Measurements from ENCODE around the gene NCOA3.
"Not testable (repeated sequence)": the region's sequence is repeated elsewhere in the genome, so short reads cannot be mapped to it uniquely, and the experiment has no call there.

Gene NCOA3

GRCh38 chr20:47571426-47571825 is 69.7 kb downstream of the NCOA3 start:
- DNase-seq = no peak

- no peak for DNase-seq
These were observed 70.5 kb downstream of the NCOA3 start for GRCh38 chr20:47572105-47572729.

- DNase-seq = no peak
These were observed 71.9 kb downstream of the NCOA3 start for GRCh38 chr20:47573559-47573958.

GRCh38 chr20:47574616-47575364 is 73.1 kb downstream of the NCOA3 start:
- DNase-seq = no peak

GRCh38 chr20:47576516-47577033 is 74.9 kb downstream of the NCOA3 start:
- DNase-seq = peak; percentile 59

- no peak for DNase-seq
These were observed 75.6 kb downstream of the NCOA3 start for GRCh38 chr20:47577314-47577713.

GRCh38 chr20:47578543-47578942 is 76.9 kb downstream of the NCOA3 start:
- DNase-seq = no peak

GRCh38 chr20:47580686-47581085 is 79.0 kb downstream of the NCOA3 start:
- DNase-seq = not testable (repeated sequence)

- DNase-seq = no peak
These were observed 79.4 kb downstream of the NCOA3 start for GRCh38 chr20:47581090-47581489.

- DNase-seq = no peak
These were observed 81.9 kb downstream of the NCOA3 start for GRCh38 chr20:47583551-47583950.

GRCh38 chr20:47585087-47585747 is 83.5 kb downstream of the NCOA3 start:
- DNase-seq = no peak

GRCh38 chr20:47586649-47587294 is 85.1 kb downstream of the NCOA3 start:
- DNase-seq = no peak

GRCh38 chr20:47588158-47588557 is 86.5 kb downstream of the NCOA3 start:
- no peak for DNase-seq

- DNase-seq = no peak
These were observed 89.5 kb downstream of the NCOA3 start for GRCh38 chr20:47591231-47591630.

- no peak for DNase-seq
These were observed 92.5 kb downstream of the NCOA3 start for GRCh38 chr20:47594157-47594556.

- not testable (repeated sequence) for DNase-seq
These were observed 93.5 kb downstream of the NCOA3 start for GRCh38 chr20:47595138-47595537.

GRCh38 chr20:47596003-47596571 is 94.4 kb downstream of the NCOA3 start:
- no peak for DNase-seq

- DNase-seq = no peak
These were observed 95.4 kb downstream of the NCOA3 start for GRCh38 chr20:47597090-47597489.

GRCh38 chr20:47598911-47599744 is 97.4 kb downstream of the NCOA3 start:
- no peak for DNase-seq

GRCh38 chr20:47600967-47601547 is 99.4 kb downstream of the NCOA3 start:
- DNase-seq = no peak

GRCh38 chr20:47603260-47603659 is 101.6 kb downstream of the NCOA3 start:
- DNase-seq = no peak

Data from amniotic stem cell (primary cell).